ENCODE measurements around the gene ZNF593. TPM values are rescaled to one million over a fixed set of nuclear protein-coding genes. Genes with fewer than 3 reads are reported as not detected.

The ZNF593 gene
- total and polyA plus RNA-seq, 8 donors: 10.6 to 138 (median 74.1) TPM; not detected in 1

DNA sequence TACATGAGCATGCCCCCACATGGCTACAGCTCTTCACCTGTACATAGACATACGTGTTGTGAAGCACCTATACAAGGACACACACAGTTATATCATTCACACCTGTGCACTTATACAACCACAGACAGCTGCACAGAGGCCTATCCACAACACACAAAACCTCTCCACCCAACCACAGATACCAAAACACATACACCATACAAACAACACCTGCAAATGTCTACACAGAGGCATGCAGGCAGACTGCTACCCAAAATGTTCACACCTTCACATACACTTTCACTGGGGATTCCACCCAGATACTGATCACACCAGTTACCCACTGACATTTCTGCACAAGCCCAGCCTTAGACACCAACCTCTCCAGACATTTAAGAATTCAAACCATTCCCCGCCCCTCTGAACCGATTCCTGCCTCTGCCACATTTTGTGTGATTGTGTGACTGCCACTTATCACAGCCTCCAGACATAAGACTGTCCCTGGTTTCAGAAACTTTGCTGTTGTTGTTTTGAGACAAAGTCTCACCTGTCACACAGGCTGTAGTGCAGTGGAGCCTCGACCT, 2.9 kb upstream of the ZNF593 start:
- intact Hi-C loops (cut with DNase I; ENCODE audit: low total_unique reads): no loop called here
- no peak for DNase-seq
- Histone ChIP-seq H3K4me3 (no peak overlapping the region), H3K36me3 (peaks cover 0 to 9% (median 4%) of the 10 kb centered on the region in 4 donors), H3K27ac (no peak overlapping the region), H3K9me3 (no peaks in the 10 kb centered on the region), H3K27me3 (peaks cover 0 to 13% (median 3%) of the 10 kb centered on the region in 3 donors), H3K4me1 (peaks cover 21 to 54% (median 50%) of the 10 kb centered on the region in 4 donors)
- WGBS, 5 donors: 77 to 85% (median 80%) methylated on average over 4 of the region's 4 CpGs
- TF ChIP-seq EP300 (IDR thresholded peaks at IDR 0.05) (no peak), POLR2A (IDR thresholded peaks at IDR 0.05) (no peak), POLR2AphosphoS5 (IDR thresholded peaks at IDR 0.05) (no peak)
- TF ChIP-seq, protein P1, sequence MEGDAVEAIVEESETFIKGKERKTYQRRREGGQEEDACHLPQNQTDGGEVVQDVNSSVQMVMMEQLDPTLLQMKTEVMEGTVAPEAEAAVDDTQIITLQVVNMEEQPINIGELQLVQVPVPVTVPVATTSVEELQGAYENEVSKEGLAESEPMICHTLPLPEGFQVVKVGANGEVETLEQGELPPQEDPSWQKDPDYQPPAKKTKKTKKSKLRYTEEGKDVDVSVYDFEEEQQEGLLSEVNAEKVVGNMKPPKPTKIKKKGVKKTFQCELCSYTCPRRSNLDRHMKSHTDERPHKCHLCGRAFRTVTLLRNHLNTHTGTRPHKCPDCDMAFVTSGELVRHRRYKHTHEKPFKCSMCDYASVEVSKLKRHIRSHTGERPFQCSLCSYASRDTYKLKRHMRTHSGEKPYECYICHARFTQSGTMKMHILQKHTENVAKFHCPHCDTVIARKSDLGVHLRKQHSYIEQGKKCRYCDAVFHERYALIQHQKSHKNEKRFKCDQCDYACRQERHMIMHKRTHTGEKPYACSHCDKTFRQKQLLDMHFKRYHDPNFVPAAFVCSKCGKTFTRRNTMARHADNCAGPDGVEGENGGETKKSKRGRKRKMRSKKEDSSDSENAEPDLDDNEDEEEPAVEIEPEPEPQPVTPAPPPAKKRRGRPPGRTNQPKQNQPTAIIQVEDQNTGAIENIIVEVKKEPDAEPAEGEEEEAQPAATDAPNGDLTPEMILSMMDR (IDR thresholded peaks at IDR 0.05): no peak

DNA sequence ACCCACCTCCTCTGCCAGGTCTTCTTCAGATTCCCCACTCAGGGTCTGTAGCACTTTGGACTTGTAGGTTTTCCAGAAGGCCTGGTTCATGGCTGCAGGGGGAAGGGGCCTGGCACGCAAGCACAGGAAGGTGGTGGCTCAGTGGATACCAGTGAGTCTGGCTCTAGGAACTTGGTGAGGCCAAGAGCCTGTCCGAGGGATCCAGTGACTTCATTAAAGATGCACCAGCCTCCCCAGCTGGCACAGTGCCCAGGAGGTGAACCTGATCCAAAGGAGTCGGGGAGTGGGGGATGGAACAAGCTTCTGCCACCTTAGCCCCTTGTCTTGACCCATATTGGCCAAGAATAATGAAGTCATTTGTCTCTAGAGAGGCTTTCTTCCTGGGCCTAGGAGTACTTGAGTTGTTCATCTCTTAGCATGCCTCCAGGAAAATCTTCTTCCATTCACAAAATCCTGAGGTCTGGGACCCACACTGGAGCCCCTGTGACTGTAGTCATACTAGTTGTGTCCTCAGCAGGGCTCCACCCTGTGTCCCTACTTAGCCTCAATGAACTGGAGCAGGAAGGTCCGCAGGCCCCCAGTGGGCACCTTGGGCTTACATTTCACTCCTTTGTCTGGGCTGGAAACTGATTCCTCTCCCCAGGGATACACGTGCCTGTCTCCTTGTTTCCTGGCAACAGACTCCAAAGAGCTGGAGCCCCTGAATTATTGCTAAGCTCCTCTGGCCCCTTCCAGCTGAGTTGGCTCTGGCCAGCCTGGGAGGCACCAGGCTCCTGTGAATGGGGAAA, 1.1 kb upstream of the ZNF593 start, which contains the start of gene C1orf232:
Gene C1orf232 (minus strand): TSS at position 554 of the 788 bp plus-strand sequence. CDS start 464 bp downstream, at position 90.
- 56 to 67% (median 66%) methylated on average over 5 of the region's 5 CpGs for WGBS, 5 donors
- no peaks in the 10 kb centered on the region for H3K9me3 ChIP-seq
- no peaks in the 10 kb centered on the region for H3K27me3 ChIP-seq
- peak within 1 kb of the TSS; percentile 75 to 93 (median 84) for H3K4me3 ChIP-seq
- H3K36me3 ChIP-seq: peaks cover 0 to 10% (median 5%) of the 10 kb centered on the region in 4 donors
- TF ChIP-seq, protein P1 (IDR thresholded peaks at IDR 0.05): no peak
- TF ChIP-seq POLR2A (IDR thresholded peaks at IDR 0.05): no peak
- TF ChIP-seq POLR2AphosphoS5 (IDR thresholded peaks at IDR 0.05): no peak
- no peak for TF ChIP-seq EP300 (IDR thresholded peaks at IDR 0.05)
- DNase-seq: no peak
- intact Hi-C loops (cut with DNase I; ENCODE audit: low total_unique reads): no loop called here
- peaks cover 17 to 44% (median 42%) of the 10 kb centered on the region in 4 donors for H3K4me1 ChIP-seq
- peak within 1 kb of the TSS; percentile 75 to 91 (median 85) for H3K27ac ChIP-seq

DNA sequence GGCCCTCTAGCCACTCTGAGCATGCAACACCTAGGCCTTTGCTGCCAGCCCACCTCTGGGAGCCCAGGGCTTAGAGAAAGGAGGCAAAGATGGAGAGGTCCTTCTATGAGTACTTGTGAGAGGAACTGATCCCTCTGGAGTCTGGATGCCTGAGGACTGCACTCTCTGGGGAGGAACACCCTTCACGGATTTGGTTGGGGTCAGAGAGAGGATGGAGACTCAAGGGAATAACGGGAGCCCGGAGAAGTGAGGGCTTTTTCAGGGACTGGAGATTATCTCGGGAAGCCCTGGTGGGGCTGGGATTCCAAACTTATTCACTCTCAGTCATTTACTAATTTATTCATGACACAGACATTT, 532 bp upstream of the ZNF593 start:
- peaks cover 12 to 39% (median 37%) of the 10 kb centered on the region in 4 donors for H3K4me1 ChIP-seq
- 53 to 73% (median 57%) methylated on average over 4 of the region's 4 CpGs for WGBS, 5 donors
- no peaks in the 10 kb centered on the region for H3K9me3 ChIP-seq
- TF ChIP-seq, protein P1 (IDR thresholded peaks at IDR 0.05): no peak
- TF ChIP-seq POLR2AphosphoS5 (IDR thresholded peaks at IDR 0.05): no peak
- TF ChIP-seq POLR2A (IDR thresholded peaks at IDR 0.05): no peak
- TF ChIP-seq EP300 (IDR thresholded peaks at IDR 0.05): no peak
- peak overlapping the region in 4 of 5 donors; percentile 85 to 91 (median 86) for H3K27ac ChIP-seq
- H3K36me3 ChIP-seq: peaks cover 0 to 10% (median 5%) of the 10 kb centered on the region in 4 donors
- H3K27me3 ChIP-seq: no peaks in the 10 kb centered on the region
- intact Hi-C loops (cut with DNase I; ENCODE audit: low total_unique reads): no loop called here
- peak overlapping the region; percentile 75 to 93 (median 84) for H3K4me3 ChIP-seq
- DNase-seq: no peak

DNA sequence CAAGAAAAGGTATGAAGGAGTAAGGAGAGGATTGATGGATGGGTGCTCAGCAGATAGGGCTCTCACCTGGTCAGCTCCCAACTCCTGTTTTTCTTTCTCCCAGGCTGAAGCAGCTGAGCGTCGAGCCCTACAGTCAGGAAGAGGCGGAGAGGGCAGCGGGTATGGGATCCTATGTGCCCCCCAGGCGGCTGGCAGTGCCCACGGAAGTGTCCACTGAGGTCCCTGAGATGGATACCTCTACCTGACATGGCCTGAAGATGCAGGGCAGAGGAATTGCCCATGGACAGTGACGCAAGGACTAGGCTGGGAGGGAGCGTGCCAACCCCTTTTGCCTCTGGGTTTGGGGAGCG, 739 bp downstream of the ZNF593 start:
- intact Hi-C loops (cut with DNase I; ENCODE audit: low total_unique reads): no loop called here
- DNase-seq: peak in 1 of 2 donors; percentile 43
- peaks cover 0 to 10% (median 5%) of the 10 kb centered on the region in 4 donors for H3K36me3 ChIP-seq
- no peaks in the 10 kb centered on the region for H3K9me3 ChIP-seq
- TF ChIP-seq, protein P1 (IDR thresholded peaks at IDR 0.05): no peak
- TF ChIP-seq POLR2AphosphoS5 (IDR thresholded peaks at IDR 0.05) (no peak), EP300 (IDR thresholded peaks at IDR 0.05) (no peak), POLR2A (IDR thresholded peaks at IDR 0.05) (no peak)
- WGBS, 5 donors: 51 to 70% (median 55%) methylated on average over 6 to 9 of the region's 9 CpGs
- peaks cover 12 to 26% (median 25%) of the 10 kb centered on the region in 4 donors for H3K4me1 ChIP-seq
- H3K27ac ChIP-seq: peak overlapping the region in 4 of 5 donors; percentile 85 to 91 (median 86)
- H3K4me3 ChIP-seq: peak overlapping the region; percentile 75 to 93 (median 84)
- H3K27me3 ChIP-seq: no peaks in the 10 kb centered on the region

Data from stomach (tissue), 9 donors.